IMR-90 (cell line): ENCODE data around the gene ACTR2. TPM values are rescaled to one million over a fixed set of nuclear protein-coding genes. Genes with fewer than 3 reads are reported as not detected.

ENCODE experiments used
- ATAC-seq: fragments of 200-7000 bp; cut with Tn5 transposase; 2 replicates; pipeline ENCODE4 v1.9.1; 2020; ENCODE audit warnings: low read depth, mild to moderate bottlenecking, moderate library complexity
- BruUV-seq: library from RNA; stranded (reverse); fragments of 400-500 nt; replicated peaks from 2 replicates; lab custom pipeline; 2021; lab: Mats Ljungman, UMichigan
- CTCF ChIA-PET: fragments of 300-600 bp; formaldehyde crosslinking; extraction: SDS; loops from one replicate; lab custom pipeline; 2021; ENCODE audit warnings: antibody characterized with exemption; lab: Yijun Ruan, JAX
- POLR2A ChIA-PET: fragments of 300-600 bp; sonication (Branson Sonifier 250); formaldehyde crosslinking; loops from one replicate; lab custom pipeline; 2022; ENCODE audit warnings: antibody characterized with exemption; ENCODE audit not compliant: unreplicated experiment; lab: Charles Lee
- DNase-seq: peaks from one replicate; pipeline ENCODE4 v3.0.0; 2013
- H2AFZ ChIP-seq: replicated peaks from 2 replicates; pipeline ENCODE3; 2013; ENCODE audit warnings: low read length, mild to moderate bottlenecking; ENCODE audit not compliant: poor library complexity
- H2AK5ac ChIP-seq: 2 replicates; pipeline ENCODE4 v1.6.1; 2013; ENCODE audit warnings: low read depth, low read length, inconsistent platforms
- H2AK9ac ChIP-seq: replicated peaks from 2 replicates; pipeline ENCODE3; 2013; ENCODE audit warnings: mild to moderate bottlenecking, low read depth, low read length, moderate library complexity; ENCODE audit not compliant: poor library complexity
- H2BK120ac ChIP-seq: 2 replicates; pipeline ENCODE4 v1.6.1; 2013; ENCODE audit warnings: low read depth, low read length, inconsistent platforms
- H2BK15ac ChIP-seq: 3 replicates; pipeline ENCODE4 v1.6.1; 2013; ENCODE audit warnings: low read depth, low read length, inconsistent platforms
- H2BK20ac ChIP-seq: 2 replicates; pipeline ENCODE4 v1.6.1; 2013; ENCODE audit warnings: low read depth, mild to moderate bottlenecking, inconsistent platforms, low read length, moderate library complexity
- H2BK5ac ChIP-seq: 2 replicates; pipeline ENCODE4 v1.6.1; 2013; ENCODE audit warnings: mild to moderate bottlenecking, low read depth, low read length, inconsistent platforms; ENCODE audit not compliant: poor library complexity, severe bottlenecking
- H3K14ac ChIP-seq: replicated peaks from 2 replicates; pipeline ENCODE4 v1.6.1; 2013; ENCODE audit warnings: low read depth, low read length, inconsistent platforms
- H3K18ac ChIP-seq: 2 replicates; pipeline ENCODE4 v1.6.1; 2013; ENCODE audit warnings: low read depth, low read length, control low read depth
- H3K23ac ChIP-seq: 2 replicates; pipeline ENCODE4 v1.6.1; 2013; ENCODE audit warnings: low read depth, low read length, inconsistent platforms
- H3K27ac ChIP-seq: 2 replicates; pipeline ENCODE4 v1.5.1; 2013; ENCODE audit warnings: mild to moderate bottlenecking, control low read depth, low read length; ENCODE audit not compliant: insufficient read depth
- H3K27me3 ChIP-seq: 2 replicates; pipeline ENCODE4 v1.6.1; 2013; ENCODE audit warnings: low read length; ENCODE audit not compliant: control insufficient read depth, insufficient read depth
- H3K36me3 ChIP-seq: 2 replicates; pipeline ENCODE4 v1.6.1; 2013; ENCODE audit warnings: low read length, mixed read lengths; ENCODE audit not compliant: control insufficient read depth, insufficient read depth
- H3K4ac ChIP-seq: 2 replicates; pipeline ENCODE4 v1.6.1; 2013; ENCODE audit warnings: low read depth, low read length, inconsistent platforms
- H3K4me1 ChIP-seq: 2 replicates; pipeline ENCODE4 v1.6.1; 2013; ENCODE audit warnings: low read length, mixed read lengths; ENCODE audit not compliant: control insufficient read depth, insufficient read depth
- H3K4me2 ChIP-seq: 2 replicates; pipeline ENCODE4 v1.6.1; 2013; ENCODE audit warnings: low read depth, mild to moderate bottlenecking, control low read depth, low read length, moderate library complexity
- H3K4me3 ChIP-seq: 2 replicates; pipeline ENCODE4 v1.5.1; 2013; ENCODE audit warnings: low read depth, mild to moderate bottlenecking, control low read depth, low read length, moderate library complexity; ENCODE audit not compliant: insufficient read depth
- H3K56ac ChIP-seq: 2 replicates; pipeline ENCODE4 v1.6.1; 2013; ENCODE audit warnings: low read length, inconsistent platforms; ENCODE audit not compliant: insufficient read depth; ENCODE audit errors: extremely low read depth
- H3K79me1 ChIP-seq, 2 experiments: 2 replicates each; pipeline ENCODE4 v1.6.1; 2013; ENCODE audit warnings: low read length in 2 of 2, inconsistent platforms in 1 of 2, low read depth in 1 of 2
- H3K9ac ChIP-seq: 2 replicates; pipeline ENCODE4 v1.6.1; 2013; ENCODE audit warnings: low read depth, low read length, control low read depth
- H3K9me1 ChIP-seq: 2 replicates; pipeline ENCODE4 v1.6.1; 2013; ENCODE audit warnings: low read length, inconsistent platforms; ENCODE audit not compliant: insufficient read depth
- H3K9me3 ChIP-seq: 2 replicates; pipeline ENCODE4 v1.6.1; 2013; ENCODE audit warnings: low read length; ENCODE audit not compliant: control insufficient read depth, insufficient read depth
- H4K20me1 ChIP-seq: 2 replicates; pipeline ENCODE4 v1.6.1; 2013; ENCODE audit warnings: low read length, inconsistent platforms; ENCODE audit not compliant: insufficient read depth
- H4K5ac ChIP-seq: 2 replicates; pipeline ENCODE4 v1.6.1; 2013; ENCODE audit warnings: mild to moderate bottlenecking, low read depth, low read length, control low read depth
- H4K8ac ChIP-seq, 2 experiments: 2 replicates each; pipeline ENCODE4 v1.6.1; 2013; ENCODE audit warnings: low read depth in 2 of 2, low read length in 2 of 2, control low read depth in 1 of 2, inconsistent platforms in 1 of 2
- H4K91ac ChIP-seq: 2 replicates; pipeline ENCODE4 v1.6.1; 2013; ENCODE audit warnings: low read depth, low read length, inconsistent platforms; ENCODE audit not compliant: insufficient read depth
- BHLHE40 ChIP-seq: fragments of 150-350 bp; IDR thresholded peaks from 2 replicates; pipeline ENCODE4 v1.6.1; 2016; ENCODE audit warnings: mild to moderate bottlenecking, low read depth, low read length
- CEBPB ChIP-seq: IDR thresholded peaks from 2 replicates; pipeline ENCODE4 v1.6.1; 2012; ENCODE audit warnings: low read depth, low read length, improper control_type of control experiment
- CHD1 ChIP-seq: IDR thresholded peaks from 2 replicates; pipeline ENCODE4 v1.6.1; 2012; ENCODE audit warnings: low read depth, low read length, improper control_type of control experiment
- FOS ChIP-seq: fragments of 150-350 bp; IDR thresholded peaks from 2 replicates; pipeline ENCODE4 v1.6.1; 2016; ENCODE audit warnings: low read depth, low read length
- MAFK ChIP-seq: IDR thresholded peaks from 2 replicates; pipeline ENCODE4 v1.6.1; 2012; ENCODE audit warnings: low read depth, low read length, improper control_type of control experiment
- MAZ ChIP-seq: IDR thresholded peaks from 2 replicates; pipeline ENCODE4 v1.6.1; 2012; ENCODE audit warnings: low read depth, mild to moderate bottlenecking, low read length, improper control_type of control experiment, moderate library complexity, borderline replicate concordance
- MXI1 ChIP-seq: IDR thresholded peaks from 2 replicates; pipeline ENCODE4 v1.6.1; 2012; ENCODE audit warnings: low read depth, mild to moderate bottlenecking, low read length, moderate library complexity, borderline replicate concordance
- NFE2L2 ChIP-seq: fragments of 150-350 bp; IDR thresholded peaks from 2 replicates; pipeline ENCODE4 v1.6.1; 2016; ENCODE audit warnings: low read depth, mild to moderate bottlenecking, low read length
- POLR2A ChIP-seq: IDR thresholded peaks from 2 replicates; pipeline ENCODE4 v1.6.1; 2012; ENCODE audit warnings: mild to moderate bottlenecking, low read depth, low read length
- RAD21 ChIP-seq: IDR thresholded peaks from 2 replicates; pipeline ENCODE4 v1.6.1; 2012; ENCODE audit warnings: low read length, improper control_type of control experiment
- RCOR1 ChIP-seq: IDR thresholded peaks from 2 replicates; pipeline ENCODE4 v1.6.1; 2012; ENCODE audit warnings: mild to moderate bottlenecking, low read length, improper control_type of control experiment; ENCODE audit not compliant: insufficient replicate concordance
- RFX5 ChIP-seq: IDR thresholded peaks from 2 replicates; pipeline ENCODE4 v1.8.0; 2012; ENCODE audit warnings: low read depth, mild to moderate bottlenecking, low read length, moderate library complexity
- SMC3 ChIP-seq: fragments of 150-350 bp; IDR thresholded peaks from 2 replicates; pipeline ENCODE4 v1.6.1; 2016; ENCODE audit warnings: low read depth, mild to moderate bottlenecking, antibody characterized with exemption, low read length, moderate library complexity
- USF2 ChIP-seq: fragments of 150-350 bp; IDR thresholded peaks from 2 replicates; pipeline ENCODE4 v1.6.1; 2017; ENCODE audit warnings: mild to moderate bottlenecking, antibody characterized with exemption, low read length, low read depth
- WGBS, 2 experiments: methylation state at CpG; one replicate each; pipeline versions ENCODE4 v1.1.5 to v1.1.7; 2013; ENCODE audit warnings: missing lambda C conversion rate in 2 of 2; ENCODE audit not compliant: insufficient read length in 1 of 2; ENCODE audit errors: extremely low coverage in 2 of 2; 5-methylcytosine and 5-hydroxymethylcytosine counted together
- dilution Hi-C: fragments of 300-500 bp; cut with HindIII; formaldehyde crosslinking; loops from one replicate; pipeline ENCODE4 v1.14.3; 2018; ENCODE audit warnings: low sequenced_read_pairs; ENCODE audit not compliant: unreplicated experiment
- in situ Hi-C: fragments of 300-500 bp; cut with MboI; formaldehyde crosslinking; loops from 3 replicates; pipeline ENCODE4 v1.14.3; 2019; ENCODE audit warnings: low sequenced_read_pairs, inconsistent platforms, mixed read lengths
- intact Hi-C: fragments of 100-400 bp; cut with micrococcal nuclease; formaldehyde crosslinking; loops from 2 replicates; pipeline ENCODE4 v1.10.0; 2022
- polyA plus RNA-seq, 3 experiments: library from polyadenylated mRNA; depleted of rRNA; stranded (reverse); fragments of >200 nt; gene quantifications; 2 replicates each; pipeline ENCODE4 v1.2.3, GENCODE V29; 2012; ENCODE audit warnings: low replicate concordance in 1 of 3
- total RNA-seq: library from RNA; depleted of rRNA; stranded (reverse); fragments of >200 nt; gene quantifications from 2 replicates; pipeline ENCODE4 v1.2.3, GENCODE V29; 2012
- TF ChIP-seq, protein P1 (sequence below): fragments of 150-350 bp; IDR thresholded peaks from 2 replicates; pipeline ENCODE4 v1.6.1; 2016; ENCODE audit warnings: low read depth, mild to moderate bottlenecking, low read length, moderate library complexity, borderline replicate concordance

ACTR2 gene
- total and polyA plus RNA-seq, 2 of the 4 experiments (the other 2 are of a cell fraction): 141 to 205 TPM

GRCh38 chr2:65215946-65216345 lies 11.7 kb upstream of the ACTR2 start:
- no peak overlapping the region for H4K91ac ChIP-seq
- H3K9me1 ChIP-seq: no peaks in the 10 kb centered on the region
- dilution Hi-C loops: no loop called here
- no peak overlapping the region for H2BK20ac ChIP-seq
- no CpG with 5 or more reads among the region's 3 CpGs for WGBS, 2 experiments
- no peaks in the 10 kb centered on the region for H3K4me1 ChIP-seq
- H3K36me3 ChIP-seq: no peaks in the 10 kb centered on the region
- no peak overlapping the region for H3K18ac ChIP-seq
- no peaks in the 10 kb centered on the region for H4K20me1 ChIP-seq
- no peak overlapping the region for H3K56ac ChIP-seq
- no peak for DNase-seq
- no TSS peak for BruUV-seq
- no peak overlapping the region for H3K23ac ChIP-seq
- no peak overlapping the region for H4K5ac ChIP-seq
- H2BK15ac ChIP-seq: no peak overlapping the region
- H3K4me3 ChIP-seq: no peak overlapping the region
- H3K9me3 ChIP-seq: no peaks in the 10 kb centered on the region
- in situ Hi-C loops: no loop called here
- no peak for ATAC-seq
- no peak overlapping the region for H3K4me2 ChIP-seq
- no peak overlapping the region for H2AFZ ChIP-seq
- no peak overlapping the region for H3K4ac ChIP-seq
- ChIA-PET POLR2A (interaction anchor here (0.7 kb wide), 1 partner anchor 11 kb away, joined by 11 read pairs; the partner anchor contains the start of gene ACTR2), CTCF (no interaction called here)
- TF ChIP-seq RFX5 (no peak), MXI1 (no peak), CHD1 (no peak), RAD21 (no peak), POLR2A (no peak), NFE2L2 (no peak), SMC3 (no peak), MAZ (no peak), USF2 (no peak), BHLHE40 (no peak), MAFK (no peak), RCOR1 (no peak), CEBPB (no peak), FOS (no peak)
- TF ChIP-seq, protein P1, sequence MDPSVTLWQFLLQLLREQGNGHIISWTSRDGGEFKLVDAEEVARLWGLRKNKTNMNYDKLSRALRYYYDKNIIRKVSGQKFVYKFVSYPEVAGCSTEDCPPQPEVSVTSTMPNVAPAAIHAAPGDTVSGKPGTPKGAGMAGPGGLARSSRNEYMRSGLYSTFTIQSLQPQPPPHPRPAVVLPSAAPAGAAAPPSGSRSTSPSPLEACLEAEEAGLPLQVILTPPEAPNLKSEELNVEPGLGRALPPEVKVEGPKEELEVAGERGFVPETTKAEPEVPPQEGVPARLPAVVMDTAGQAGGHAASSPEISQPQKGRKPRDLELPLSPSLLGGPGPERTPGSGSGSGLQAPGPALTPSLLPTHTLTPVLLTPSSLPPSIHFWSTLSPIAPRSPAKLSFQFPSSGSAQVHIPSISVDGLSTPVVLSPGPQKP: no peak
- no peak overlapping the region for H2AK5ac ChIP-seq
- H3K14ac ChIP-seq: no peak overlapping the region
- no peak overlapping the region for H3K27ac ChIP-seq
- no peak overlapping the region for H3K9ac ChIP-seq
- H2BK5ac ChIP-seq: no peak overlapping the region
- H3K79me1 ChIP-seq: no peaks in the 10 kb centered on the region
- no peak overlapping the region for H4K8ac ChIP-seq
- intact Hi-C loops: no loop called here
- no peak overlapping the region for H2AK9ac ChIP-seq
- H3K27me3 ChIP-seq: no peaks in the 10 kb centered on the region
- no peak overlapping the region for H2BK120ac ChIP-seq
